HG03354 (cell line): ENCODE measurements around the gene APBA3.

Source experiments
- ATAC-seq: cut with Tn5 transposase; IDR thresholded peaks from one replicate; pipeline ENCODE4 v1.9.1; 2021; ENCODE audit warnings: mild to moderate bottlenecking; ENCODE audit not compliant: unreplicated experiment, poor library complexity, severe bottlenecking

Gene APBA3

GRCh38 chr19:3722443-3723109, 38.9 kb downstream of the APBA3 start:
- no peak for ATAC-seq

- no peak for ATAC-seq
These were observed 39.5 kb downstream of the APBA3 start for GRCh38 chr19:3721887-3722442.

GRCh38 chr19:3721131-3721886, 40.2 kb downstream of the APBA3 start:
- no peak for ATAC-seq

GRCh38 chr19:3720349-3720917, 41.1 kb downstream of the APBA3 start:
- no peak for ATAC-seq

- ATAC-seq, result no peak
These were observed 41.6 kb downstream of the APBA3 start for GRCh38 chr19:3719868-3720267.

GRCh38 chr19:3716147-3716668, 45.3 kb downstream of the APBA3 start:
- no peak for ATAC-seq

GRCh38 chr19:3712663-3713611, 48.6 kb downstream of the APBA3 start:
- no peak for ATAC-seq

GRCh38 chr19:3710265-3710812, 51.2 kb downstream of the APBA3 start:
- ATAC-seq, result no peak

GRCh38 chr19:3708207-3708931, 53.1 kb downstream of the APBA3 start, which contains the start of gene TJP3:
Gene TJP3 (plus strand): TSS chr19:3708384. CDS start chr19:3728433, 20,049 bp downstream.
- ATAC-seq, result no peak

GRCh38 chr19:3707868-3708206, 53.7 kb downstream of the APBA3 start:
- ATAC-seq, result no peak

GRCh38 chr19:3701200-3701599, 60.3 kb downstream of the APBA3 start:
- no peak for ATAC-seq
